K562 (cell line): ENCODE results near the gene ASB15. TPM values are rescaled to one million over a fixed set of nuclear protein-coding genes. Genes with fewer than 3 reads are reported as not detected.

Experiments used
- ARNT ChIP-seq, 2 experiments: fragments of 450-650 bp; IDR thresholded peaks; 2 replicates each; pipeline ENCODE4 v1.6.1; 2016; ENCODE audit warnings: mild to moderate bottlenecking in 1 of 2
- BCL6 ChIP-seq: fragments of 250-450 bp; sonication (Bioruptor Pico); IDR thresholded peaks from 2 replicates; pipeline ENCODE4 v1.4.0; 2020
- EHMT2 ChIP-seq: fragments of 450-650 bp; IDR thresholded peaks from 2 replicates; pipeline ENCODE4 v1.6.1; 2018; ENCODE audit warnings: antibody characterized with exemption
- ETV1 ChIP-seq: fragments of 450-650 bp; conservative IDR thresholded peaks from 2 replicates; pipeline ENCODE4 v1.6.1; 2016; ENCODE audit warnings: missing genetic modification characterization, control low read depth, low read depth, missing compliant biosample characterization
- GATA2 ChIP-seq: sonication (generic); formaldehyde crosslinking; IDR thresholded peaks from 2 replicates; pipeline ENCODE4 v1.4.0; 2020; ENCODE audit warnings: mild to moderate bottlenecking, missing genetic modification reagents
- HDAC6 ChIP-seq: IDR thresholded peaks from 2 replicates; pipeline ENCODE4 v1.6.1; 2012; ENCODE audit warnings: low read depth, mild to moderate bottlenecking, control low read depth, inconsistent platforms, low read length, moderate library complexity
- KHSRP ChIP-seq: fragments of 450-650 bp; IDR thresholded peaks from 2 replicates; pipeline ENCODE4 v1.6.1; 2017
- NFE2 ChIP-seq: IDR thresholded peaks from 2 replicates; pipeline ENCODE4 v1.6.1; 2014; ENCODE audit warnings: antibody characterized with exemption, low read depth
- NFIC ChIP-seq: fragments of 450-650 bp; IDR thresholded peaks from 2 replicates; pipeline ENCODE4 v1.6.1; 2017; ENCODE audit warnings: mild to moderate bottlenecking, inconsistent platforms
- NR1H2 ChIP-seq: sonication (generic); formaldehyde crosslinking; IDR thresholded peaks from 2 replicates; pipeline ENCODE4 v1.4.0; 2020; ENCODE audit warnings: mild to moderate bottlenecking, missing genetic modification reagents
- PTTG1 ChIP-seq: fragments of 450-650 bp; IDR thresholded peaks from 2 replicates; pipeline ENCODE4 v1.6.1; 2016; ENCODE audit warnings: low read depth, mild to moderate bottlenecking, missing genetic modification characterization, missing compliant biosample characterization
- RBM17 ChIP-seq: fragments of 200-400 bp; formaldehyde crosslinking; IDR thresholded peaks from 2 replicates; pipeline ENCODE4 v1.6.1; 2017; ENCODE audit warnings: low read depth, mild to moderate bottlenecking, low read length, borderline replicate concordance
- SMAD1 ChIP-seq: fragments of 150-350 bp; IDR thresholded peaks from 2 replicates; pipeline ENCODE4 v1.6.1; 2014; ENCODE audit warnings: low read length, low read depth; ENCODE audit not compliant: partially characterized antibody
- STAG1 ChIP-seq: sonication (generic); formaldehyde crosslinking; IDR thresholded peaks from 2 replicates; pipeline ENCODE4 v1.5.0; 2020; ENCODE audit warnings: missing genetic modification reagents, borderline replicate concordance
- TEAD2 ChIP-seq: fragments of 450-650 bp; IDR thresholded peaks from 2 replicates; pipeline ENCODE4 v1.6.1; 2016; ENCODE audit warnings: missing genetic modification characterization, control low read depth, missing compliant biosample characterization
- TGIF2 ChIP-seq: sonication (generic); formaldehyde crosslinking; IDR thresholded peaks from 2 replicates; pipeline ENCODE4 v1.8.1; 2022; ENCODE audit warnings: mild to moderate bottlenecking, missing genetic modification reagents, moderate library complexity
- WHSC1 ChIP-seq: IDR thresholded peaks from one replicate; pipeline ENCODE4 v1.6.1; 2012; ENCODE audit warnings: low read length, control low read depth, inconsistent platforms
- ZEB2 ChIP-seq: fragments of 450-650 bp; IDR thresholded peaks from 2 replicates; pipeline ENCODE4 v1.6.1; 2016
- ZNF316 ChIP-seq: fragments of 450-650 bp; IDR thresholded peaks from 2 replicates; pipeline ENCODE4 v1.6.1; 2016
- polyA plus RNA-seq, 8 experiments: library from polyadenylated mRNA; depleted of rRNA in 4 of 8; stranded (reverse) in 5 of 8; unstranded in 3 of 8; fragments of >200 nt; fragmentation: Nextera tagmentation in 2 of 8; fragmentation: Illumina TruSeq in 1 of 8; extraction: Ambion mirVana in 2 of 8; extraction: Trizol in 1 of 8; gene quantifications; 2 replicates each; pipeline versions ENCODE4 v1.2.1 to v1.2.3, GENCODE V29; 2011 to 2014; ENCODE audit warnings: inconsistent platforms in 1 of 8, missing spikeins in 1 of 8
- total RNA-seq, 7 experiments: library from RNA; depleted of rRNA in 6 of 7; stranded (reverse); fragments of >200 nt in 6 of 7; fragmentation: Illumina TruSeq in 2 of 7; extraction: Trizol in 2 of 7; gene quantifications; 2 replicates each; pipeline versions ENCODE4 v1.2.1 to v1.2.3, GENCODE V29; 2011 to 2021; ENCODE audit warnings: low replicate concordance in 1 of 7
- TF ChIP-seq, protein P1 (sequence below): fragments of 450-650 bp; formaldehyde crosslinking; IDR thresholded peaks from 2 replicates; pipeline ENCODE4 v1.4.0; 2020; ENCODE audit warnings: mild to moderate bottlenecking
- TF ChIP-seq, protein P2 (sequence below): sonication (generic); formaldehyde crosslinking; IDR thresholded peaks from 2 replicates; pipeline ENCODE4 v1.8.1; 2023; ENCODE audit warnings: missing genetic modification reagents, mild to moderate bottlenecking, borderline replicate concordance
- TF ChIP-seq, protein P3 (sequence below): fragments of 450-650 bp; formaldehyde crosslinking; IDR thresholded peaks from 2 replicates; pipeline ENCODE4 v1.4.0; 2020; ENCODE audit warnings: mild to moderate bottlenecking, moderate library complexity
- TF ChIP-seq, protein P4 (sequence below): fragments of 450-650 bp; IDR thresholded peaks from 2 replicates; pipeline ENCODE4 v1.6.1; 2016; ENCODE audit warnings: missing biosample characterization, missing genetic modification characterization

Gene ASB15
- total and polyA plus RNA-seq, 9 of the 15 experiments (the other 6 are each of a cell fraction or from before 2014, with no cell fraction given): 0.03 to 0.14 (median 0.04) TPM; not detected in 3

DNA sequence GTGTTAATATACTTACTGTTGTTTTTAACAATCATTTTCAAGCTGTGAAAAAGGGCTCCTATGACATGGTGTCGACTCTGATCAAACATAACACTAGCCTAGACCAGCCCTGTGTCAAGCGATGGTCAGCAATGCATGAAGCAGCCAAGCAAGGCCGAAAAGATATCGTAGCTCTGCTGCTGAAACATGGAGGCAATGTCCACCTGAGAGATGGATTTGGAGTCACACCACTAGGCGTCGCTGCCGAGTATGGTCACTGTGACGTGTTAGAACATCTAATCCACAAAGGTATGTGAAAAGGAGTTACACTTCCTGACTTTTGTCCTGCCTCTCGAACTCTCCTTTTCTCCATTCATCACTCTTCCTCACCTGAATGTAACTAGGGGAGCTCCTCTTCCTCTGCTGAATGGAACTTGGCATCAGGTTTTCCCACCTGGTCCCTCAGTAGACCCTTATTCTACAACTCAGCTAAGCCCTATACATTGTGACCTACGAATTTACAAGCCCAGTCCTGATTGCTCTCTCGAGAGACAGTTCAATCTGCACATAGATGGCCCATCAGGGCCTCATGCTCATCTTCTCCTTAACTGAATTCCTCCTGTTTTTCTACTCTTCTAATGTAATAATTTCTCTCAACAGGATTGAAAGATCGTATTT, 23.0 kb downstream of the ASB15 start (continued):
- TF ChIP-seq STAG1 (CRISPR knock-in tag) (no peak), TGIF2 (no peak), EHMT2 (no peak; the same call in 1 of the 2 replicates), ZNF316 (no peak), BCL6 (CRISPR knock-in tag) (no peak), NFIC (no peak), NR1H2 (no peak), SMAD1 (no peak), RBM17 (no peak), NFE2 (no peak; the same call in 1 of the 2 replicates), ARNT (IDR thresholded peaks at IDR 0.05) (peak in 1 of 2 experiments; percentile 80; a peak in 2 of 4 replicates), WHSC1 (no peak), GATA2 (CRISPR knock-in tag) (no peak), TEAD2 (tag) (no peak), KHSRP (peak; percentile 18; the same call in 1 of the 2 replicates), PTTG1 (tag) (no peak), ETV1 (tag) (no peak), ZEB2 (peak; percentile 78), HDAC6 (no peak)
- TF ChIP-seq, protein P1, sequence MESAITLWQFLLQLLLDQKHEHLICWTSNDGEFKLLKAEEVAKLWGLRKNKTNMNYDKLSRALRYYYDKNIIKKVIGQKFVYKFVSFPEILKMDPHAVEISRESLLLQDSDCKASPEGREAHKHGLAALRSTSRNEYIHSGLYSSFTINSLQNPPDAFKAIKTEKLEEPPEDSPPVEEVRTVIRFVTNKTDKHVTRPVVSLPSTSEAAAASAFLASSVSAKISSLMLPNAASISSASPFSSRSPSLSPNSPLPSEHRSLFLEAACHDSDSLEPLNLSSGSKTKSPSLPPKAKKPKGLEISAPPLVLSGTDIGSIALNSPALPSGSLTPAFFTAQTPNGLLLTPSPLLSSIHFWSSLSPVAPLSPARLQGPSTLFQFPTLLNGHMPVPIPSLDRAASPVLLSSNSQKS (CRISPR knock-in tag): no peak
- TF ChIP-seq, protein P2, sequence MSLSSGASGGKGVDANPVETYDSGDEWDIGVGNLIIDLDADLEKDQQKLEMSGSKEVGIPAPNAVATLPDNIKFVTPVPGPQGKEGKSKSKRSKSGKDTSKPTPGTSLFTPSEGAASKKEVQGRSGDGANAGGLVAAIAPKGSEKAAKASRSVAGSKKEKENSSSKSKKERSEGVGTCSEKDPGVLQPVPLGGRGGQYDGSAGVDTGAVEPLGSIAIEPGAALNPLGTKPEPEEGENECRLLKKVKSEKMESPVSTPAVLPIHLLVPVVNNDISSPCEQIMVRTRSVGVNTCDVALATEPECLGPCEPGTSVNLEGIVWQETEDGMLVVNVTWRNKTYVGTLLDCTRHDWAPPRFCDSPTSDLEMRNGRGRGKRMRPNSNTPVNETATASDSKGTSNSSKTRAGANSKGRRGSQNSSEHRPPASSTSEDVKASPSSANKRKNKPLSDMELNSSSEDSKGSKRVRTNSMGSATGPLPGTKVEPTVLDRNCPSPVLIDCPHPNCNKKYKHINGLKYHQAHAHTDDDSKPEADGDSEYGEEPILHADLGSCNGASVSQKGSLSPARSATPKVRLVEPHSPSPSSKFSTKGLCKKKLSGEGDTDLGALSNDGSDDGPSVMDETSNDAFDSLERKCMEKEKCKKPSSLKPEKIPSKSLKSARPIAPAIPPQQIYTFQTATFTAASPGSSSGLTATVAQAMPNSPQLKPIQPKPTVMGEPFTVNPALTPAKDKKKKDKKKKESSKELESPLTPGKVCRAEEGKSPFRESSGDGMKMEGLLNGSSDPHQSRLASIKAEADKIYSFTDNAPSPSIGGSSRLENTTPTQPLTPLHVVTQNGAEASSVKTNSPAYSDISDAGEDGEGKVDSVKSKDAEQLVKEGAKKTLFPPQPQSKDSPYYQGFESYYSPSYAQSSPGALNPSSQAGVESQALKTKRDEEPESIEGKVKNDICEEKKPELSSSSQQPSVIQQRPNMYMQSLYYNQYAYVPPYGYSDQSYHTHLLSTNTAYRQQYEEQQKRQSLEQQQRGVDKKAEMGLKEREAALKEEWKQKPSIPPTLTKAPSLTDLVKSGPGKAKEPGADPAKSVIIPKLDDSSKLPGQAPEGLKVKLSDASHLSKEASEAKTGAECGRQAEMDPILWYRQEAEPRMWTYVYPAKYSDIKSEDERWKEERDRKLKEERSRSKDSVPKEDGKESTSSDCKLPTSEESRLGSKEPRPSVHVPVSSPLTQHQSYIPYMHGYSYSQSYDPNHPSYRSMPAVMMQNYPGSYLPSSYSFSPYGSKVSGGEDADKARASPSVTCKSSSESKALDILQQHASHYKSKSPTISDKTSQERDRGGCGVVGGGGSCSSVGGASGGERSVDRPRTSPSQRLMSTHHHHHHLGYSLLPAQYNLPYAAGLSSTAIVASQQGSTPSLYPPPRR (CRISPR knock-in tag): no peak
- TF ChIP-seq, protein P3, sequence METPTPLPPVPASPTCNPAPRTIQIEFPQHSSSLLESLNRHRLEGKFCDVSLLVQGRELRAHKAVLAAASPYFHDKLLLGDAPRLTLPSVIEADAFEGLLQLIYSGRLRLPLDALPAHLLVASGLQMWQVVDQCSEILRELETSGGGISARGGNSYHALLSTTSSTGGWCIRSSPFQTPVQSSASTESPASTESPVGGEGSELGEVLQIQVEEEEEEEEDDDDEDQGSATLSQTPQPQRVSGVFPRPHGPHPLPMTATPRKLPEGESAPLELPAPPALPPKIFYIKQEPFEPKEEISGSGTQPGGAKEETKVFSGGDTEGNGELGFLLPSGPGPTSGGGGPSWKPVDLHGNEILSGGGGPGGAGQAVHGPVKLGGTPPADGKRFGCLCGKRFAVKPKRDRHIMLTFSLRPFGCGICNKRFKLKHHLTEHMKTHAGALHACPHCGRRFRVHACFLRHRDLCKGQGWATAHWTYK (CRISPR knock-in tag): no peak
- TF ChIP-seq, protein P4, sequence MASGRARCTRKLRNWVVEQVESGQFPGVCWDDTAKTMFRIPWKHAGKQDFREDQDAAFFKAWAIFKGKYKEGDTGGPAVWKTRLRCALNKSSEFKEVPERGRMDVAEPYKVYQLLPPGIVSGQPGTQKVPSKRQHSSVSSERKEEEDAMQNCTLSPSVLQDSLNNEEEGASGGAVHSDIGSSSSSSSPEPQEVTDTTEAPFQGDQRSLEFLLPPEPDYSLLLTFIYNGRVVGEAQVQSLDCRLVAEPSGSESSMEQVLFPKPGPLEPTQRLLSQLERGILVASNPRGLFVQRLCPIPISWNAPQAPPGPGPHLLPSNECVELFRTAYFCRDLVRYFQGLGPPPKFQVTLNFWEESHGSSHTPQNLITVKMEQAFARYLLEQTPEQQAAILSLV (tag): no peak
